ENCODE data around the gene PDCD6IP.

The PDCD6IP gene

DNA sequence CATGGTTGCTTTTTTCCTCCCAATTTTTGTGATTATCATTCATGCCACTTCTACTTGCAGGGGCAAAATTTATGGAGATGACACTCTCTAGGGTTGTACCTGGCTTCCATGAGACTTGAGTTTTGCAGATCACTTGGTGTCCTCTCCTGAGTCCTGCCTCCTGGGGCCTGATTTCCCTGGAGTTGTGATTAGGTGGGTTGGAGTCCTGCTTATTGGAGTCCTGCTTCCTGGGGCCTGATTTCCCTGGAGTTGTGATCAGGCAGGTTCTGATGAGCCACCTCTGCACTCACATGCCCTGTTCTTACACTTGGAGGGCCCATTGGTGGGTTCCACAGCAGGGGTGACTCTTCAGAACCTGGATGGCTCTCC, 102.0 kb downstream of the PDCD6IP start:
- no peak for DNase-seq

DNA sequence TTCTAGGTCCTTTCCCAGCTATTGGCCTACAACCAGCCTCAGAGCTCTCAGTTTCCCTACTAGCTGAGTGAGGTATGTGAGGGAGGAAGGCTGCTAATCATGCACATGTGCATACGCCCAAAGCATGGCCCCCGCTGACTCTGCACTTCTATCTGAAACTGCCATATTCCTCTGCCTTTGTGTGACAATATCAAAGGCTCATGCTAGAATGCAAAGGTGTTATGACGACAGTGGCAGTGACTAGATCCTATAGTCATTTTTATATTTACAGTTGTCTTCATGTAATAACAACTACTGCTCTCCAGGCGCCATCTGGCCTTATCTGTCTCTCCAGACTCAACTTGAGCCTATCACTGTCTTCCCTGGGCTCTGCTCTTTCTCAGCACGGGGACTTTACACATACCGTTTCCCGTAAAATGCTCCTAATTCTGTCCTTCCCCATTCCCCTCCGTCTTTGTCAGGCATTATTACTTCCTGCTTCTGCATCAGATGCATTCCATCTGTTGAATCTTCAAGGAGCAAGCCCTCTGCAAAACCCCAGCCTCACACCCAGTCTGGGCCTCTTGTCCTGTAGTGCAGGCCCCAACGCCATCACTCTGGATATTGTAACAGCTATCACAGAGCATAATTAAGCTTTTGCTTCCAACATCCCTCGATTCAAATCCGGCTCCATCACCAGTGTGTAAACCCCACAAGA, 102.5 kb downstream of the PDCD6IP start:
- DNase-seq = no peak

DNA sequence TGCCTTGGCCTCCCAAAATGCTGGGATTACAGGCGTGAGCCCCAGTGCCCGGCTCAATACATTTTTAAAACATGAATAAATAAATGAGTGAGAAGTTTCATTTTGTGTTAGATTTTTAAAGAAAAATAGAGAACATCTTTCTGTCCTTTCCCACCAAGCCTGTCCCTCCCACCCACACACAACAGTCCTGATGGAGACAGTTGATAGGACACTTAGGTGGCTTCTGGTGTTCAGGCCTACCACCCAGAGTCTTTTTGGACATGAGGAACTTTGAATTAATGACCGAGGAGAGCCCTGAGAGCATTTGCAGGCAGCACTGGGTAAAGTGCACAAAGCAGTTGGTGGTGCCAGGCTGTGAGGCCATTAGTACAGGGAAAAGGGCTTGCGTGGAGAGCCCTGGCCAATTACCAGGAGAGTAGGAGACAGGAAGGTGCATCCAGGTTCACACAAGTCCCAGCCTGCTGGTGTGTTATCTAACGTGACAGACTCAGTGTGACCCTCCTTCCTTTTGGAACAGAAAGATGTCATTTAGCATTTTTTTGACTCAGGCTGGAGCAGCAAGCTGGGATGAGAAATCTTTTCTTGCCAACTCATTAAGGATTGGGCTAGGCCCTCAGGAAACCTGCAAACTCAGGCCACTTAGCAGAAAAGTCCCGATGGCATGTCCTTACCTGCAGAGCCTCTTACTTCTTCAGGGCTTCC, 103.6 kb downstream of the PDCD6IP start:
- no peak for DNase-seq

DNA sequence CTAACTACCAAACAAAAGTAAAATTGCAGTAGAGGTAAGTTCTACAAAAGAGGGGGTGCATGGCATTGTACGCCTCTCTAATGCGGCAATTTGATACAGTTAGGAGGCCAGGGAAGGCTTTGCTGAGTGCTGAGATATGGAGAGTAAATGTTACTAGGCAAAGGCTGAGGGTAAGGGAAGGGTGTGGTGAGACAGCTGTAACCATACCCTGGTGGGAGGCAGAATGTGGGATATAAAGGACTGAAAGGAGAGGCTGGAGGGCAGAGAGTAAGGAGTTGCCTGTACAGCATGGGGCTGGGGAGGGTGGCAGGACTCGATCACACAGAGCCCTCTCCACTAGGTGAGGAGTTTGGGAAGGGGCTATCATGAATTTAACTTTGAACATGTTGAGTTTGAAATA, 106.3 kb downstream of the PDCD6IP start:
- no peak for DNase-seq

DNA sequence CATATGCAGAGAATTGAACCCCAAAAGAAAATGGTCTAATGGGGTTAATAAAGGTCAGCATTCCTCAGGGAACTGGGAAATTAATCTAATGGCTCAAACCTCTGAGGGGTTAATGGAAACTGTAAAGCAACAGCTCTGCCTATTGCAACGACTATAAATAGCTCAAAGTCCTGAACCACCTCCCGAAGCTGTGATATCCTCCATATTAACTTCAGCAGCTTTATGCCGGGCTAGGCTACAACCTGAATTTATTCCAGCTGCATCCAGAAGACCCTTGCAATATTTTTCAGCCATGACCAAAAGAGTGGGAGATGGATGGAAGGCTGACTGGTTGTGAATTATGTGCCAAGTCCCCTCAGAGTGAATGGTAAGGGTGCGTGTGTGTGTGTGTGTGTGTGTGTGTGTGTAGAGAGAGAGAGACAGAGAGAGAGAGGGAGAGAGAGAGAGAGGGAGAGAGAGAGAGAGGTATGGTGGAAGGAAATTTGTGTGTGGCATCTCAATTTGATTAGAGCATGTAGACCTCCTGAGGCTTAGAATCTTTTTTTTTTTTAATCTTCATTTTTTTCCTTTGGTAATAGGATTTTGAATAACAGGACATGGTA, 109.9 kb downstream of the PDCD6IP start:
- no peak for DNase-seq

DNA sequence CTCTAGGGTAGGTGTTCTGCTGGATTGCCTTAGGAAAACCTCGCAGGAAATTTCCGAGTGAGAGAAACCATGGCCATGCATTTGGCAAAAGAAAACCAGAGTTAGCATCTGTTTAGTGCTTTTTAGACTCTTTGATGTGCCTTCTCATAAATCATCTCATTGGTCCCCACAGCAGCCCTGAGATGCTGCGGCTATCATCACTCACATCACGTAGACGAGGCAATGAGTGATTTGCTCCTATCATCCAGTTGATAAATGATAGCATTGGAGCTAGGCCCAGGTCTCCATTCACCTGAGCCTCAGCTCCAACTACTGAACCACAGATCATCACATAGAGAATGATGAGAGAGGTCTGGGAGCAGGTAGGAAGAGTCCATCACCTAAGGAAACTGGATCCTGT, 111.1 kb downstream of the PDCD6IP start:
- DNase-seq = no peak

DNA sequence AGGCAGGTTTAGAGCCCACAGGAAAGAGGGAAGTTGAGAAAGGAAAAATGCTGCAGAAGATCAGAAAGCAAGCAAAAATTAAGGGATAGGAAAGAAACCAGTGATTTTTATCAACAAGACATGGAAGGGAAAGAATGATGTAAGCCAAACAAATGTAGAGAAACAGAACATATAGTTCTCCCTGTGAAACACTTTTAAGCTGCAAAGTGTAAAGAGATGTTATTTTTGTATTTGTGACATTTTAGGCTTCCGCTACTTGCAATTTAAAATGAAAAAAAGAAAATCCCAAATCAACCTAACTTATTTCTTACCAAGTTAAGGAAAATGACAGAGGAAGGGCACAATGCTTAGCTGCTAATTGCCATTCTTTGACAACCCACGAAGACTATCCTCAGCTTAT, 111.6 kb downstream of the PDCD6IP start:
- no peak for DNase-seq

DNA sequence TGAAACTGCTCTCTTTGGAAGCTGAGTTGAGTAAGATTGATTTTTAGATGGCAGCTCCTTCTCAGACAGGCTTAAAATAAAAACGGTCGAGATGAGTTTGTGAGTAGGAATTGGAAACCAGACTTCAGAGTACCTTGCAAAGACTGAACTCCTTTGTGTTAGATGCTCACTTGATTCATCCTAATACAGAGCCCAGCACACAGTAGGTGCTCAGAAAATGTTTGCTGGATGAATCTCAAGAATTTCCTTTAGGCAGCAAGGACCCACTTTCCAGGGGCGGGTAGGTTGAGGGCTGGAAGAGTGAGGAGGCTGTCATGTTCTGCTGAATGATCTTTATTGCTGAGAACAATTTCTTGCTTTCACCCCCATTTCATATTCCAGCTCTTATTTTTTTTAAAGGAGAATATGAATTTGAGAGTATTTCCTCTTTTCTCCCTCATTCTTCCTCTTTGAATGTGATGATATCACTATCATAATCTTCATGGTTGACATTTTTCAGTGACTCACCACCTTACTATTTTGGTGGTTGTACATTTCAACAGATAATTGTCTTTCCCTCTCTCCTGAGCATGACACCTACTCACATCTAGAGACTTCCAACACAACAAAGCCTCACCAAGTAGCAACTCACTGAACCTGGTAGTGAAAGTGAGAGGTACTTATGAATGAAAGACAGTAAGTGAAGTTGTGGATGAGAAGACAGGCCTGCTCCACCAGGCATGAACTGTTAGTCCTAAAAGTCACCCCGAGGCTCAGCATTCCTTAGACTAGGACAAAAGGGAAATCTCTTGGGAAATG, 113.3 kb downstream of the PDCD6IP start:
- DNase-seq = no peak

DNA sequence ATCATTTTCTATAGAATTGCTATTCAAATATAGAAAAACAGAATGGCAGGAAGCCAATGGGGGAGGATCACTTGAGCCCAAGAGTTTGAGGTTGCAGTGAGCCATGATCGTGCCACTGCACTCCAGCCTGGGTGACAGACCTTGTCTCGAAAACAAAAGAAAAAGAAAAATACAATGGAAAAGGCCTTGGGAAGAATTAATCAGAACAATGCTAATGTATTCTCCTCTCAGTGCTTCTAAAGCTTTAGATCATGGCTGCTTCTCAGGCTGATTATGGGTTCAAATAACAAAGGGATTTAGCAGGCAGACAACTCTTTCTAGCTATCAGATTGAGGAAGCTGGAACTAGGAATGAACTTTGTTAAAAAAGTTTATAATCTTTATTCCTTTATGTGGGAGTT, 115.8 kb downstream of the PDCD6IP start:
- no peak for DNase-seq

DNA sequence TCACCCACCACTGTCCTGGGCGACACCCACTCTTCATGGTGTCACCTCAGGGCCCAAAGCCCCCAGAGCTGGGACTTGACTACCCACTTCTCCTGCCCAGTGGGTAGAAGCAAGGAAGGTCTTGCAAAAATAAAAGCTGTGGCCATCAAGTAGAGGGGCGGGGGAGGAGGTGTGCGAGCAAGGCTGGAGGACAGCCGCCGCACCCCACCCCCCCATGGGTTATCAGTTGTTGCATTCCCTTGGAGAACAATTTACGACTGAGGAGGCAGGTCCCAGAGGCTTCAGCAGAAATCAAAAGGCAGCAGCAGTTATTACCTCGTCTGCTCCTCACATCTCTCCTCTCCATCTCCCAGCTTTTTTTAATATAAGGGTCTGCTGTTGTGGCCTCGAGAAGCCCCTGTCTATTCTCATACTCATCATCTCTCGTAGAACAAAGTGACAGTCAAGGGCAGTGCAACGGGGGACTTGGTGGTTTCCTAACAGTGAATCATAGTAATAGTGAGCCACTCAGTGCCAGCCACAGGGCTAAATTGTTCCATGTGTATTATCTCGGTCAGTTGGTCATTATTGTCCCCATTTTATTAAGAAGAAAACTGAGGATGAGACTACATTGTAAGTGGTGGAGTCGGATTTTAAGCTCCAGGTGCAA, 116.4 kb downstream of the PDCD6IP start:
- no peak for DNase-seq

DNA sequence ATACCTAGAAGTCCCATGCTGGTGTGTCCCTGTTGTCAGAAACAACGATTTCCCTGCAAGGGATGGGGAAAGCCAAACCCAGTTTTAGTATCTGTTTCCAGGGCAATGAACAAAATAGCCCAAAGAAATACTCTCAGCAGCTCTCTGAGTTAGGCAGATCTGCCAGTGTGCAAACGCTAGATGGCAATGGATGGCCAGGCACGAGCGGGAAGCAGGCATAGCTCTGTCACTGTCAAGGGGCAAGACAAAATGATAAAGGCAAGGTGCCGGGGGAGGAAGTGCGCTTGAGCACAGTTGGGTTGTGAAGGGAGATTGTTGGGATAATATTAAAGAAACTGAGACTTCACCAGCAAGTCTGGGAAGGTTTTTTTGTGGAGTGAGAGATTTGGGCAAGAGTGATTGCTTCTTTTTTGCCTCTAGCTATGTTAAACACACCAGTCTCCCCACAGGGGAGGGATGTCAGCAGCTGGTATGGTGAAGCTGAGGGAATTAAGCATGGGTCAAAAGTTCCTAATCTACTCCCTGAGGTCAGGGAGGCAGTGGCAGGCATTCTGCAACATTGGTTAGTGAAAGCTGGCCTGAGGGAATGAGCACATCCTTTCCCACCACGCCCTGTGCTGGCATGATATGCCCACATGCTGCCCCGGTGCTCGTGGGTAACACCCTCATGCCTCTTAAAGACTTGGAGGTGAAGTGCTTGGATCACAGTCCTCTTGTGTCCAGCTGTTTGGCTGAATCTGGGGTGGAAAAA, 117.5 kb downstream of the PDCD6IP start:
- no peak for DNase-seq

DNA sequence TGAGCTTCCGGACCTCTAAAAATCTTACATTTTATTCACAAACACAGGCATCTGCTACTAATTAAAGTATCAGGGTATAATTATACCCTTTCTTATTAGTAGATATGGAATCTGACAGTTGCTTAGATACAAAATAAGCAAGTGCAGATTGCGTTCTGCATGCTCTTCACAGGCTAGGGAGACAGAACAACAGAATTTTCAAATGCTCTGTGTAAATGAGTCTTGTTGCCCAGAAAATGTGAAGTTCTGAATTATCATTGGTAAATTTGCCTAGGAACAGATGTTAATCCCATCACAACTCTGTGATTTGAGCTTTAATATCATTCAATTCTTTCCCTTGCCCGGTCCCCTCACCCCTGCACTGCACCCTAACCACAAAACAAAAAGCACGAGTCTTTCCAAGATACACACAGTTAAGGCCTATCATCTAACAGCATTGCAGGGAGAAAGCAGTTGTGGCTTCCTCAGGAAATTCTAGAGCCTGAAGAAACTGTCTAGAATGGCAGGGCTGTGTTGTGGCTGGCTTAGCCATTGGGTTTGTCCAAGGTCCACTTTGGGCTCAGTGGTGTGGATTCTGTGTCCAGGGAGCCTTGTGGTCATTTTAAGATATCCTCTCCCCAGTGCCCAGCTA, 119.8 kb downstream of the PDCD6IP start:
- no peak for DNase-seq
